ENCODE measurements around the gene NR1H2.

- TF ChIP-seq POLR2A (IDR thresholded peaks at IDR 0.05) (no peak), CTCF (IDR thresholded peaks at IDR 0.05) (no peak)
These were observed 14.8 kb upstream of the NR1H2 start for GRCh38 chr19:50361290-50362029.
